VCaP (cell line): ENCODE data around the gene ADI1.

ENCODE experiments used
- H3K27ac ChIP-seq: fragments of 450-650 bp; 2 replicates; pipeline ENCODE4 v1.5.1; 2017
- CTCF ChIP-seq: fragments of 450-650 bp; conservative IDR thresholded peaks from 2 replicates; pipeline ENCODE4 v1.5.1; 2017; ENCODE audit warnings: mild to moderate bottlenecking, moderate library complexity

ADI1 gene

GRCh38 chr2:3486047-3487027 lies 33.0 kb downstream of the ADI1 start:
- H3K27ac ChIP-seq = no peak overlapping the region
- TF ChIP-seq CTCF = no peak

GRCh38 chr2:3485166-3485565 lies 34.2 kb downstream of the ADI1 start:
- H3K27ac ChIP-seq = no peak overlapping the region
- TF ChIP-seq CTCF = no peak

GRCh38 chr2:3483986-3484960 lies 35.1 kb downstream of the ADI1 start:
- peak overlapping the region; percentile 54 for H3K27ac ChIP-seq
- TF ChIP-seq CTCF = no peak

- no peak for TF ChIP-seq CTCF
- peak overlapping the region; percentile 54 for H3K27ac ChIP-seq
Observed at GRCh38 chr2:3483227-3483985, 35.9 kb downstream of the ADI1 start.

- peak overlapping the region; percentile 54; the same call in 1 of the 2 replicates for H3K27ac ChIP-seq
- TF ChIP-seq CTCF = no peak
Observed at GRCh38 chr2:3482363-3482821, 36.9 kb downstream of the ADI1 start.

GRCh38 chr2:3481736-3482362 lies 37.5 kb downstream of the ADI1 start:
- no peak for TF ChIP-seq CTCF
- H3K27ac ChIP-seq = peak overlapping the region; percentile 27; the same call in 1 of the 2 replicates
